Measurements from ENCODE around the gene NUP43. TPM values are rescaled to one million over a fixed set of nuclear protein-coding genes. Genes with fewer than 3 reads are reported as not detected.

The NUP43 gene
- total RNA-seq, 1 donor from 2014 or later = 54.4 TPM

- H3K27me3 Mint-ChIP-seq (ENCODE audit: unreplicated experiment) = no peaks in the 10 kb centered on the region
- DNase-seq (ENCODE audit: low spot score) = no peak
- H3K4me3 Mint-ChIP-seq (ENCODE audit: unreplicated experiment) = no peak overlapping the region
- no peak for TF ChIP-seq CTCF (IDR thresholded peaks at IDR 0.05; ENCODE audit: unreplicated experiment)
- no peaks in the 10 kb centered on the region for H3K4me1 Mint-ChIP-seq (ENCODE audit: unreplicated experiment)
- peaks cover 12% of the 10 kb centered on the region for H3K36me3 Mint-ChIP-seq (ENCODE audit: low read depth, unreplicated experiment)
- no peak overlapping the region for H3K27ac Mint-ChIP-seq (ENCODE audit: unreplicated experiment)
- no peaks in the 10 kb centered on the region for H3K9me3 Mint-ChIP-seq (ENCODE audit: unreplicated experiment)
Observed at GRCh38 chr6:149734915-149735314, 11.4 kb downstream of the NUP43 start.

DNA sequence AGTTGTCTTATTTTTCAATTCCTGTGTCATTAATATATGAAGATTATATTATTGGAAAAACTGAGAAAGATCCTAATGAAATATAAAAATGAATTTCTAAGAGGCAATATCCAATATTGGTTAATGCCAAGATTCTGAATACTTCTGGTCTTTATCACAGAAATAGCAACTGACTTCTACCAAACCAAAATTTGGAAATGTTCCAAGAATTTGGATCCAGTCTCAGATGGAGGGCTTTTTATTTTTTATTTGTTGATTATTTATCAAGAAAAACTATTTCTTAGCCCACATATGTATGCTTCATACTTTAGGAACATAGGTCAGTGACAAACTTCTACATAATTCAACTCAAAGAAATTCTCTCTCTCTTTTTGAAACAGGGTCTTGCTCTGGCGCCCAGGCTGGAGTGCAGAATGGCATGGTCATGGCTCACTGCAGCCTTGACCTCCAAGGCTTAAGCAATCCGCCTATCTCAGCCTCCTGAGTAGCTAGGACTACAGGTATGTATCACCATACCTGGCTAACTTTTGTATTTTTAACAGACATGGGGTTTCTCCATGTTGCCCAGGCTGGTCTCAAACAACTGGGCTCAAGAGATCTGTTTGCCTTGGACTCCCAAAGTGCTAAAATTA lies 13.1 kb downstream of the NUP43 start:
- TF ChIP-seq CTCF (IDR thresholded peaks at IDR 0.05; ENCODE audit: unreplicated experiment) = no peak
- Mint-ChIP-seq H3K4me1 (ENCODE audit: unreplicated experiment) (no peaks in the 10 kb centered on the region), H3K36me3 (ENCODE audit: low read depth, unreplicated experiment) (peaks cover 19% of the 10 kb centered on the region), H3K4me3 (ENCODE audit: unreplicated experiment) (no peak overlapping the region), H3K9me3 (ENCODE audit: unreplicated experiment) (no peaks in the 10 kb centered on the region), H3K27me3 (ENCODE audit: unreplicated experiment) (no peaks in the 10 kb centered on the region), H3K27ac (ENCODE audit: unreplicated experiment) (no peak overlapping the region)
- no peak for DNase-seq (ENCODE audit: low spot score)

GRCh38 chr6:149729824-149730223 lies 16.5 kb downstream of the NUP43 start:
- no peak for DNase-seq (ENCODE audit: low spot score)
- H3K4me3 Mint-ChIP-seq (ENCODE audit: unreplicated experiment) = no peak overlapping the region
- no peaks in the 10 kb centered on the region for H3K4me1 Mint-ChIP-seq (ENCODE audit: unreplicated experiment)
- peaks cover 16% of the 10 kb centered on the region for H3K36me3 Mint-ChIP-seq (ENCODE audit: low read depth, unreplicated experiment)
- TF ChIP-seq CTCF (IDR thresholded peaks at IDR 0.05; ENCODE audit: unreplicated experiment) = no peak
- H3K9me3 Mint-ChIP-seq (ENCODE audit: unreplicated experiment) = no peaks in the 10 kb centered on the region
- H3K27ac Mint-ChIP-seq (ENCODE audit: unreplicated experiment) = no peak overlapping the region
- H3K27me3 Mint-ChIP-seq (ENCODE audit: unreplicated experiment) = no peaks in the 10 kb centered on the region

- H3K36me3 Mint-ChIP-seq (ENCODE audit: low read depth, unreplicated experiment) = peaks cover 16% of the 10 kb centered on the region
- no peaks in the 10 kb centered on the region for H3K9me3 Mint-ChIP-seq (ENCODE audit: unreplicated experiment)
- no peaks in the 10 kb centered on the region for H3K27me3 Mint-ChIP-seq (ENCODE audit: unreplicated experiment)
- no peak overlapping the region for H3K4me3 Mint-ChIP-seq (ENCODE audit: unreplicated experiment)
- no peak for TF ChIP-seq CTCF (IDR thresholded peaks at IDR 0.05; ENCODE audit: unreplicated experiment)
- DNase-seq (ENCODE audit: low spot score) = no peak
- no peak overlapping the region for H3K27ac Mint-ChIP-seq (ENCODE audit: unreplicated experiment)
- no peaks in the 10 kb centered on the region for H3K4me1 Mint-ChIP-seq (ENCODE audit: unreplicated experiment)
Observed at GRCh38 chr6:149728499-149729234, 17.7 kb downstream of the NUP43 start.

Data from endothelial cell (in vitro differentiated cells).